SK-N-MC (cell line): ENCODE measurements around the gene RPP30.
A peak's percentile ranks its signal among the peaks of the same experiment; 100 is the strongest.

ENCODE experiments used
- DNase-seq: peaks from one replicate; pipeline ENCODE4 v3.0.0-alpha.2; 2011; ENCODE audit warnings: low read depth, low spot score
- H3K27ac ChIP-seq: fragments of 200-600 bp; sonication (generic); 2 replicates; pipeline ENCODE4 v1.5.1; 2016; ENCODE audit warnings: mixed run types
- H3K36me3 ChIP-seq: fragments of 200-600 bp; sonication (generic); 2 replicates; pipeline ENCODE4 v1.6.1; 2017; ENCODE audit warnings: antibody characterized with exemption, low read length, mixed read lengths; ENCODE audit not compliant: insufficient read depth
- H3K4me3 ChIP-seq: fragments of 200-600 bp; sonication (generic); 2 replicates; pipeline ENCODE4 v1.5.1; 2016
- H3K9ac ChIP-seq: fragments of 200-600 bp; sonication (generic); 2 replicates; pipeline ENCODE4 v1.8.0; 2017; ENCODE audit warnings: mixed run types, mixed read lengths; ENCODE audit not compliant: insufficient read length
- H3K9me3 ChIP-seq: fragments of 200-600 bp; sonication (generic); 2 replicates; pipeline ENCODE4 v1.6.1; 2017; ENCODE audit warnings: low read depth, mild to moderate bottlenecking, antibody characterized with exemption, low read length, moderate library complexity, mixed read lengths
- EZH2 ChIP-seq: fragments of 200-600 bp; sonication (generic); IDR thresholded peaks from one replicate; pipeline ENCODE4 v1.6.1; 2017; ENCODE audit warnings: antibody characterized with exemption
- FOXP2 ChIP-seq: optimal IDR thresholded peaks from 2 replicates; pipeline ENCODE3; 2011; ENCODE audit warnings: mild to moderate bottlenecking, moderate library complexity; ENCODE audit not compliant: insufficient read depth; ENCODE audit errors: extremely low read length, control extremely low read depth
- POLR2AphosphoS5 ChIP-seq: IDR thresholded peaks from 2 replicates; pipeline ENCODE4 v1.6.1; 2012; ENCODE audit warnings: mild to moderate bottlenecking, low read depth, low read length, borderline replicate concordance

Gene RPP30

GRCh38 chr10:90906596-90906995 lies 34.8 kb downstream of the RPP30 start:
- Histone ChIP-seq H3K9ac (no peak overlapping the region), H3K27ac (no peak overlapping the region), H3K4me3 (no peak overlapping the region), H3K9me3 (no peaks in the 10 kb centered on the region), H3K36me3 (peaks cover 15% of the 10 kb centered on the region)
- no peak for DNase-seq
- TF ChIP-seq FOXP2: no peak

GRCh38 chr10:90911133-90912051 lies 39.6 kb downstream of the RPP30 start:
- Histone ChIP-seq H3K4me3 (no peak overlapping the region), H3K9ac (no peak overlapping the region), H3K27ac (peak overlapping the region; percentile 60; the same call in 1 of the 2 replicates), H3K36me3 (peaks cover 6% of the 10 kb centered on the region; the same call in 1 of the 2 replicates), H3K9me3 (no peaks in the 10 kb centered on the region)
- TF ChIP-seq FOXP2: no peak
- TF ChIP-seq POLR2AphosphoS5: no peak
- no peak for TF ChIP-seq EZH2
- peak; percentile 72 for DNase-seq

GRCh38 chr10:90912174-90912573 lies 40.4 kb downstream of the RPP30 start:
- H3K9ac ChIP-seq: no peak overlapping the region
- peaks cover 6% of the 10 kb centered on the region; the same call in 1 of the 2 replicates for H3K36me3 ChIP-seq
- DNase-seq: no peak
- no peak for TF ChIP-seq EZH2
- TF ChIP-seq FOXP2: no peak
- TF ChIP-seq POLR2AphosphoS5: no peak
- no peaks in the 10 kb centered on the region for H3K9me3 ChIP-seq
- H3K4me3 ChIP-seq: no peak overlapping the region
- H3K27ac ChIP-seq: peak overlapping the region; percentile 60; the same call in 1 of the 2 replicates

- Histone ChIP-seq H3K27ac (no peak overlapping the region), H3K9ac (no peak overlapping the region), H3K4me3 (no peak overlapping the region)
Measured at GRCh38 chr10:90912854-90913479, 41.2 kb downstream of the RPP30 start.

GRCh38 chr10:90913774-90914420 lies 42.1 kb downstream of the RPP30 start:
- H3K4me3 ChIP-seq: no peak overlapping the region
- DNase-seq: no peak
- no peak overlapping the region for H3K9ac ChIP-seq
- TF ChIP-seq EZH2 (no peak), FOXP2 (no peak), POLR2AphosphoS5 (no peak)
- no peak overlapping the region for H3K27ac ChIP-seq
- H3K9me3 ChIP-seq: no peaks in the 10 kb centered on the region
- no peaks in the 10 kb centered on the region for H3K36me3 ChIP-seq

More at GRCh38 chr10:90912854-90913479, 41.2 kb downstream of the RPP30 start:
- TF ChIP-seq POLR2AphosphoS5 (no peak), FOXP2 (no peak), EZH2 (no peak)
- peaks cover under 1% of the 10 kb centered on the region; the same call in 1 of the 2 replicates for H3K36me3 ChIP-seq
- DNase-seq: no peak
- no peaks in the 10 kb centered on the region for H3K9me3 ChIP-seq

GRCh38 chr10:90914992-90915765 lies 43.4 kb downstream of the RPP30 start:
- Histone ChIP-seq H3K4me3 (no peak overlapping the region), H3K9ac (no peak overlapping the region), H3K9me3 (no peaks in the 10 kb centered on the region), H3K27ac (no peak overlapping the region), H3K36me3 (no peaks in the 10 kb centered on the region)
- TF ChIP-seq POLR2AphosphoS5 (no peak), FOXP2 (no peak), EZH2 (no peak)
- no peak for DNase-seq

GRCh38 chr10:90915766-90916075 lies 43.9 kb downstream of the RPP30 start:
- H3K4me3 ChIP-seq: no peak overlapping the region
- no peaks in the 10 kb centered on the region for H3K36me3 ChIP-seq
- no peak overlapping the region for H3K27ac ChIP-seq
- no peaks in the 10 kb centered on the region for H3K9me3 ChIP-seq
- no peak overlapping the region for H3K9ac ChIP-seq
- TF ChIP-seq FOXP2: no peak
- no peak for TF ChIP-seq POLR2AphosphoS5
- TF ChIP-seq EZH2: no peak
- DNase-seq: no peak

- no peak for DNase-seq
- no peak overlapping the region for H3K27ac ChIP-seq
- no peak for TF ChIP-seq EZH2
- no peak for TF ChIP-seq POLR2AphosphoS5
- TF ChIP-seq FOXP2: no peak
- H3K9ac ChIP-seq: no peak overlapping the region
- no peak overlapping the region for H3K4me3 ChIP-seq
- H3K36me3 ChIP-seq: no peaks in the 10 kb centered on the region
- no peaks in the 10 kb centered on the region for H3K9me3 ChIP-seq
Measured at GRCh38 chr10:90916392-90917237, 44.8 kb downstream of the RPP30 start.
